GM12892 (cell line): ENCODE measurements around the gene FUCA2.

Experiments used
- POLR2A ChIP-seq: IDR thresholded peaks from 2 replicates; pipeline ENCODE4 v1.6.1; 2011; ENCODE audit warnings: low read depth, low read length, control low read depth
- POLR2AphosphoS5 ChIP-seq: IDR thresholded peaks from 2 replicates; pipeline ENCODE4 v1.6.1; 2011; ENCODE audit warnings: low read depth, low read length, control low read depth
- TAF1 ChIP-seq: IDR thresholded peaks from 2 replicates; pipeline ENCODE4 v1.6.1; 2011; ENCODE audit warnings: low read depth, mild to moderate bottlenecking, control low read depth, low read length, borderline replicate concordance

GRCh38 chr6:143539106-143539505 lies 27.6 kb upstream of the FUCA2 start:
- TF ChIP-seq POLR2A: no peak
- TF ChIP-seq POLR2AphosphoS5: no peak
- no peak for TF ChIP-seq TAF1
